ENCODE data around the gene SHB.
A peak's percentile ranks its signal among the peaks of the same experiment; 100 is the strongest.

Gene SHB

GRCh38 chr9:38018241-38018957 lies 50.6 kb downstream of the SHB start:
- H3K4me1 Mint-ChIP-seq (ENCODE audit: low read depth): no peaks in the 10 kb centered on the region
- H3K9me3 Mint-ChIP-seq (ENCODE audit: low read depth): no peaks in the 10 kb centered on the region
- no peaks in the 10 kb centered on the region for H3K36me3 Mint-ChIP-seq
- H3K4me3 Mint-ChIP-seq: no peak overlapping the region
- no peaks in the 10 kb centered on the region for H3K27me3 Mint-ChIP-seq
- no peak overlapping the region for H3K27ac Mint-ChIP-seq

- Mint-ChIP-seq H3K4me1 (ENCODE audit: low read depth) (no peaks in the 10 kb centered on the region), H3K9me3 (ENCODE audit: low read depth) (no peaks in the 10 kb centered on the region), H3K36me3 (no peaks in the 10 kb centered on the region), H3K27ac (no peak overlapping the region), H3K4me3 (no peak overlapping the region), H3K27me3 (no peaks in the 10 kb centered on the region)
These were observed 51.2 kb downstream of the SHB start for GRCh38 chr9:38017885-38018186.

- H3K27me3 Mint-ChIP-seq: no peaks in the 10 kb centered on the region
- no peaks in the 10 kb centered on the region for H3K36me3 Mint-ChIP-seq
- no peaks in the 10 kb centered on the region for H3K9me3 Mint-ChIP-seq (ENCODE audit: low read depth)
- H3K4me1 Mint-ChIP-seq (ENCODE audit: low read depth): no peaks in the 10 kb centered on the region
- H3K27ac Mint-ChIP-seq: no peak overlapping the region
- H3K4me3 Mint-ChIP-seq: no peak overlapping the region
These were observed 51.7 kb downstream of the SHB start for GRCh38 chr9:38017149-38017884.

- Mint-ChIP-seq H3K4me3 (no peak overlapping the region), H3K9me3 (ENCODE audit: low read depth) (no peaks in the 10 kb centered on the region), H3K27me3 (no peaks in the 10 kb centered on the region), H3K36me3 (no peaks in the 10 kb centered on the region), H3K4me1 (ENCODE audit: low read depth) (no peaks in the 10 kb centered on the region), H3K27ac (no peak overlapping the region)
These were observed 52.5 kb downstream of the SHB start for GRCh38 chr9:38016375-38017135.

- no peaks in the 10 kb centered on the region for H3K4me1 Mint-ChIP-seq (ENCODE audit: low read depth)
- H3K27me3 Mint-ChIP-seq: no peaks in the 10 kb centered on the region
- H3K27ac Mint-ChIP-seq: no peak overlapping the region
- H3K9me3 Mint-ChIP-seq (ENCODE audit: low read depth): no peaks in the 10 kb centered on the region
- no peak overlapping the region for H3K4me3 Mint-ChIP-seq
- H3K36me3 Mint-ChIP-seq: no peaks in the 10 kb centered on the region
These were observed 53.1 kb downstream of the SHB start for GRCh38 chr9:38015906-38016305.

- H3K27me3 Mint-ChIP-seq: no peaks in the 10 kb centered on the region
- H3K9me3 Mint-ChIP-seq (ENCODE audit: low read depth): no peaks in the 10 kb centered on the region
- H3K27ac Mint-ChIP-seq: no peak overlapping the region
- no peaks in the 10 kb centered on the region for H3K36me3 Mint-ChIP-seq
- H3K4me1 Mint-ChIP-seq (ENCODE audit: low read depth): no peaks in the 10 kb centered on the region
- H3K4me3 Mint-ChIP-seq: no peak overlapping the region
These were observed 53.8 kb downstream of the SHB start for GRCh38 chr9:38015266-38015665.

- Mint-ChIP-seq H3K4me1 (ENCODE audit: low read depth) (peaks cover 10% of the 10 kb centered on the region), H3K4me3 (no peak overlapping the region), H3K36me3 (no peaks in the 10 kb centered on the region), H3K27me3 (no peaks in the 10 kb centered on the region), H3K9me3 (ENCODE audit: low read depth) (no peaks in the 10 kb centered on the region), H3K27ac (no peak overlapping the region)
These were observed 56.1 kb downstream of the SHB start for GRCh38 chr9:38012767-38013450.

GRCh38 chr9:38011991-38012390 lies 57.0 kb downstream of the SHB start:
- Mint-ChIP-seq H3K36me3 (no peaks in the 10 kb centered on the region), H3K4me1 (ENCODE audit: low read depth) (peaks cover 18% of the 10 kb centered on the region), H3K4me3 (no peak overlapping the region), H3K9me3 (ENCODE audit: low read depth) (no peaks in the 10 kb centered on the region), H3K27me3 (no peaks in the 10 kb centered on the region), H3K27ac (no peak overlapping the region)

- Mint-ChIP-seq H3K27me3 (no peaks in the 10 kb centered on the region), H3K9me3 (ENCODE audit: low read depth) (no peaks in the 10 kb centered on the region), H3K4me1 (ENCODE audit: low read depth) (peaks cover 18% of the 10 kb centered on the region), H3K4me3 (no peak overlapping the region), H3K36me3 (no peaks in the 10 kb centered on the region), H3K27ac (no peak overlapping the region)
These were observed 57.9 kb downstream of the SHB start for GRCh38 chr9:38010918-38011704.

- H3K27me3 Mint-ChIP-seq: no peaks in the 10 kb centered on the region
- no peak overlapping the region for H3K4me3 Mint-ChIP-seq
- peaks cover 18% of the 10 kb centered on the region for H3K4me1 Mint-ChIP-seq (ENCODE audit: low read depth)
- H3K27ac Mint-ChIP-seq: no peak overlapping the region
- no peaks in the 10 kb centered on the region for H3K9me3 Mint-ChIP-seq (ENCODE audit: low read depth)
- no peaks in the 10 kb centered on the region for H3K36me3 Mint-ChIP-seq
These were observed 59.0 kb downstream of the SHB start for GRCh38 chr9:38009990-38010389.

GRCh38 chr9:38009035-38009501 lies 60.0 kb downstream of the SHB start:
- Mint-ChIP-seq H3K27ac (no peak overlapping the region), H3K4me3 (no peak overlapping the region), H3K36me3 (no peaks in the 10 kb centered on the region), H3K4me1 (ENCODE audit: low read depth) (peaks cover 18% of the 10 kb centered on the region), H3K9me3 (ENCODE audit: low read depth) (no peaks in the 10 kb centered on the region), H3K27me3 (no peaks in the 10 kb centered on the region)

GRCh38 chr9:38008168-38009034 lies 60.6 kb downstream of the SHB start:
- H3K27me3 Mint-ChIP-seq: no peaks in the 10 kb centered on the region
- H3K27ac Mint-ChIP-seq: peak overlapping the region; percentile 86
- H3K9me3 Mint-ChIP-seq (ENCODE audit: low read depth): no peaks in the 10 kb centered on the region
- H3K4me1 Mint-ChIP-seq (ENCODE audit: low read depth): peaks cover 18% of the 10 kb centered on the region
- no peak overlapping the region for H3K4me3 Mint-ChIP-seq
- no peaks in the 10 kb centered on the region for H3K36me3 Mint-ChIP-seq

GRCh38 chr9:38007016-38007415 lies 62.0 kb downstream of the SHB start:
- Mint-ChIP-seq H3K27me3 (no peaks in the 10 kb centered on the region), H3K27ac (no peak overlapping the region), H3K4me3 (no peak overlapping the region), H3K9me3 (ENCODE audit: low read depth) (no peaks in the 10 kb centered on the region), H3K4me1 (ENCODE audit: low read depth) (peaks cover 23% of the 10 kb centered on the region), H3K36me3 (no peaks in the 10 kb centered on the region)
